ENCODE results near the gene ZNF827. TPM values are rescaled to one million over a fixed set of nuclear protein-coding genes. Genes with fewer than 3 reads are reported as not detected.

ZNF827 gene
- total and polyA plus RNA-seq, 9 of the 15 experiments (the other 6 are each of a cell fraction or from before 2014, with no cell fraction given): 0.07 to 0.40 TPM; not detected in 7

GRCh38 chr4:145912376-145912775 is 26.2 kb downstream of the ZNF827 start:
- FAIRE-seq: no peak
- WGBS (ENCODE audit: insufficient coverage, low coverage, missing lambda C conversion rate): 4% methylated on average over 2 of the region's 2 CpGs

DNA sequence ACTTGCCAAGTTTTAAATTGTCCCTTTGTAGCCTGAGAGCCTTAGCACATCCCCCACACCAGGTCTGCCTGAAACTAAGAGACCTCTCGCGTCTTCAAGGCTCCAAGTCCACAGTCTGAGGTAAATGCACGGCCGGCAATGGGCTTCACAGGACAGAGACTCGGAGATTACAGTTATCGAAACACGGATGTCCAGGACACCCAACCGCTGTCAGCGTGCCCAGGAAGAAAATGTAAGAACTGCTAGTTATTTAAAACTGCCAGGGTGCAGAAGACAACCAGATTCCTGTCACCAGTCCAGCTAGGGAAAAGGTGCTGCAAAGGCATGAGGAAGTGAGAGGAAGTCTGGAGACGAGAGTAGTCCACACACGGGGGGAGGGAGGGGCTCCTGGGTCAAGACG is 28.9 kb downstream of the ZNF827 start:
- ATAC-seq: no peak
- under 1% methylated on average over 10 of the region's 12 CpGs for WGBS (ENCODE audit: insufficient coverage, low coverage, missing lambda C conversion rate)
- TF ChIP-seq KHSRP (IDR thresholded peaks at IDR 0.05): no peak
- TF ChIP-seq SMARCE1 (IDR thresholded peaks at IDR 0.05): no peak
- TF ChIP-seq KDM2B (CRISPR knock-in tag; IDR thresholded peaks at IDR 0.05): no peak
- no peak for TF ChIP-seq GTF2F1 (IDR thresholded peaks at IDR 0.05; ENCODE audit: low read depth, low read length)
- no peak for TF ChIP-seq SMARCB1 (IDR thresholded peaks at IDR 0.05; ENCODE audit: insufficient read length, low read depth)
- TF ChIP-seq, protein P1, sequence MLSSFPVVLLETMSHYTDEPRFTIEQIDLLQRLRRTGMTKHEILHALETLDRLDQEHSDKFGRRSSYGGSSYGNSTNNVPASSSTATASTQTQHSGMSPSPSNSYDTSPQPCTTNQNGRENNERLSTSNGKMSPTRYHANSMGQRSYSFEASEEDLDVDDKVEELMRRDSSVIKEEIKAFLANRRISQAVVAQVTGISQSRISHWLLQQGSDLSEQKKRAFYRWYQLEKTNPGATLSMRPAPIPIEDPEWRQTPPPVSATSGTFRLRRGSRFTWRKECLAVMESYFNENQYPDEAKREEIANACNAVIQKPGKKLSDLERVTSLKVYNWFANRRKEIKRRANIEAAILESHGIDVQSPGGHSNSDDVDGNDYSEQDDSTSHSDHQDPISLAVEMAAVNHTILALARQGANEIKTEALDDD (IDR thresholded peaks at IDR 0.05): no peak

More at GRCh38 chr4:145912376-145912775, 26.2 kb downstream of the ZNF827 start:
- no peak overlapping the region for H3K4me3 ChIP-seq
- H3K27ac ChIP-seq (ENCODE audit: extremely low read depth, low read depth, low read length): no peak overlapping the region
- no peak overlapping the region for H3K4me2 ChIP-seq (ENCODE audit: insufficient read depth, low read length)
- ChIA-PET CTCF (ENCODE audit: low intra/inter-chr PET ratio) (no interaction called here), POLR2A (interaction anchor here (0.5 kb wide), 1 partner anchor 8 kb away, joined by 3 read pairs; no protein-coding TSS in a partner anchor)
- DNase-seq (ENCODE audit: extremely low read depth in 1 of 4, low spot score in 3 of 4) (no peak), ATAC-seq (no peak)
- H3K36me3 ChIP-seq (ENCODE audit: control insufficient read depth, insufficient read depth, low read length): no peaks in the 10 kb centered on the region
- no peaks in the 10 kb centered on the region for H3K79me2 ChIP-seq (ENCODE audit: control insufficient read depth, insufficient read depth, low read length)
- H4K20me1 ChIP-seq (replicated peaks; ENCODE audit: control insufficient read depth, insufficient read depth, low read length): no peaks in the 10 kb centered on the region
- no peaks in the 10 kb centered on the region for H3K9me1 ChIP-seq (ENCODE audit: control insufficient read depth, insufficient read depth, low read length)
- no peak overlapping the region for H3K9ac ChIP-seq (ENCODE audit: insufficient read depth in 1 of 2, low read depth in 2 of 2, low read length in 2 of 2)
- no peak overlapping the region for H2AFZ ChIP-seq (ENCODE audit: low read depth, low read length)
- intact Hi-C loops (cut with micrococcal nuclease) (no loop called here), in situ Hi-C loops (cut with MboI) (no loop called here)
- no peaks in the 10 kb centered on the region for H3K4me1 ChIP-seq (replicated peaks in 1 of 2; ENCODE audit: control insufficient read depth in 2 of 2, insufficient read depth in 2 of 2, low read length in 2 of 2)
- H3K27me3 ChIP-seq (ENCODE audit: control insufficient read depth in 2 of 2, insufficient read depth in 2 of 2, low read length in 2 of 2): peaks cover 0 to 3% of the 10 kb centered on the region in 2 experiments; a peak in 1 of 5 replicates
- TF ChIP-seq ZNF41 (CRISPR knock-in tag; conservative IDR thresholded peaks at IDR 0.05): no peak
- TF ChIP-seq ZNF140 (CRISPR knock-in tag; IDR thresholded peaks at IDR 0.05): no peak
- TF ChIP-seq, protein P2, sequence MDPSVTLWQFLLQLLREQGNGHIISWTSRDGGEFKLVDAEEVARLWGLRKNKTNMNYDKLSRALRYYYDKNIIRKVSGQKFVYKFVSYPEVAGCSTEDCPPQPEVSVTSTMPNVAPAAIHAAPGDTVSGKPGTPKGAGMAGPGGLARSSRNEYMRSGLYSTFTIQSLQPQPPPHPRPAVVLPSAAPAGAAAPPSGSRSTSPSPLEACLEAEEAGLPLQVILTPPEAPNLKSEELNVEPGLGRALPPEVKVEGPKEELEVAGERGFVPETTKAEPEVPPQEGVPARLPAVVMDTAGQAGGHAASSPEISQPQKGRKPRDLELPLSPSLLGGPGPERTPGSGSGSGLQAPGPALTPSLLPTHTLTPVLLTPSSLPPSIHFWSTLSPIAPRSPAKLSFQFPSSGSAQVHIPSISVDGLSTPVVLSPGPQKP (CRISPR knock-in tag; IDR thresholded peaks at IDR 0.05): no peak
- H3K9me3 ChIP-seq (replicated peaks; ENCODE audit: control insufficient read depth, insufficient read depth, low read depth, low read length): no peaks in the 10 kb centered on the region
- no TSS peak for BruUV-seq (replicated peaks)

More for the DNA sequence above, 28.9 kb downstream of the ZNF827 start:
- H3K79me2 ChIP-seq (ENCODE audit: control insufficient read depth, insufficient read depth, low read length): no peaks in the 10 kb centered on the region
- H3K9me1 ChIP-seq (ENCODE audit: control insufficient read depth, insufficient read depth, low read length): no peaks in the 10 kb centered on the region
- H3K4me3 ChIP-seq: no peak overlapping the region
- ChIA-PET CTCF (ENCODE audit: low intra/inter-chr PET ratio) (no interaction called here), POLR2A (no interaction called here)
- no peaks in the 10 kb centered on the region for H3K9me3 ChIP-seq (replicated peaks; ENCODE audit: control insufficient read depth, insufficient read depth, low read depth, low read length)
- no peaks in the 10 kb centered on the region for H3K4me1 ChIP-seq (replicated peaks in 1 of 2; ENCODE audit: control insufficient read depth in 2 of 2, insufficient read depth in 2 of 2, low read length in 2 of 2)
- in situ Hi-C loops (cut with MboI) (no loop called here), intact Hi-C loops (cut with micrococcal nuclease) (no loop called here)
- H4K20me1 ChIP-seq (replicated peaks; ENCODE audit: control insufficient read depth, insufficient read depth, low read length): no peaks in the 10 kb centered on the region
- FAIRE-seq (no peak), DNase-seq (ENCODE audit: extremely low read depth in 1 of 4, low spot score in 3 of 4) (no peak)
- H2AFZ ChIP-seq (ENCODE audit: low read depth, low read length): no peak overlapping the region
- no TSS peak for BruUV-seq (replicated peaks)
- H3K27me3 ChIP-seq (ENCODE audit: control insufficient read depth in 2 of 2, insufficient read depth in 2 of 2, low read length in 2 of 2): 0 out of 5 replicates have a peak, but pooled peaks cover 0 to 3% of the 10 kb centered on the region in 2 experiments
- H3K27ac ChIP-seq (ENCODE audit: extremely low read depth, low read depth, low read length): no peak overlapping the region
- no peak overlapping the region for H3K9ac ChIP-seq (ENCODE audit: insufficient read depth in 1 of 2, low read depth in 2 of 2, low read length in 2 of 2)
- no peaks in the 10 kb centered on the region for H3K36me3 ChIP-seq (ENCODE audit: control insufficient read depth, insufficient read depth, low read length)
- H3K4me2 ChIP-seq (ENCODE audit: insufficient read depth, low read length): no peak overlapping the region

All from K562 (cell line).